B cell (primary cell): ENCODE results near the gene ATXN2. TPM values are rescaled to one million over a fixed set of nuclear protein-coding genes. Genes with fewer than 3 reads are reported as not detected.
"Not testable (repeated sequence)": the region's sequence is repeated elsewhere in the genome, so short reads cannot be mapped to it uniquely, and the experiment has no call there.

Source experiments
- ATAC-seq: fragments of 200-7000 bp; cut with Tn5 transposase; one replicate; pipeline ENCODE4 v1.10.0; 2021; ENCODE audit warnings: low read depth, mild to moderate bottlenecking, moderate number of reproducible peaks, moderate library complexity
- CTCF ChIA-PET: fragments of 350-600 bp; sonication (Branson Sonifier 250); formaldehyde crosslinking; loops from one replicate; lab custom pipeline; 2021; ENCODE audit warnings: antibody characterized with exemption, inconsistent platforms; lab: Charles Lee
- POLR2A ChIA-PET: fragments of 350-600 bp; sonication (Branson Sonifier 250); formaldehyde crosslinking; loops from one replicate; lab custom pipeline; 2021; ENCODE audit warnings: antibody characterized with exemption; lab: Charles Lee
- DNase-seq: peaks from one replicate; pipeline ENCODE4 v3.0.0; 2013
- H2AFZ ChIP-seq: 2 replicates; pipeline ENCODE4 v1.6.1; 2012; ENCODE audit warnings: mild to moderate bottlenecking, low read depth, low read length; ENCODE audit not compliant: insufficient read depth, poor library complexity, severe bottlenecking
- H3K27ac ChIP-seq, 2 donors: 1 replicate in 1 of 2; 2 replicates in 1 of 2; pipeline ENCODE4 v1.5.1; 2012 to 2013; ENCODE audit warnings: low read length in 2 of 2, mild to moderate bottlenecking in 2 of 2, moderate library complexity in 1 of 2
- H3K27me3 ChIP-seq, 4 experiments: fragments of 200-600 bp in 1 of 4; sonication (generic) in 1 of 4; replicated peaks in 1 of 4; 1 replicate in 2 of 4; 2 replicates in 2 of 4; pipeline versions ENCODE4 v1.6.1 to v1.7.0; 2013 to 2016; ENCODE audit warnings: low read length in 3 of 4, mild to moderate bottlenecking in 2 of 4, mixed read lengths in 1 of 4, moderate library complexity in 1 of 4; ENCODE audit not compliant: insufficient read depth in 4 of 4, control insufficient read depth in 3 of 4; ENCODE audit errors: control extremely low read depth in 1 of 4
- H3K36me3 ChIP-seq, 2 experiments: replicated peaks in 1 of 2; 1 replicate in 1 of 2; 2 replicates in 1 of 2; pipeline versions ENCODE4 v1.6.1 to v1.7.1; 2013; ENCODE audit warnings: low read length in 1 of 2; ENCODE audit not compliant: insufficient read depth in 2 of 2, control insufficient read depth in 1 of 2; ENCODE audit errors: control extremely low read depth in 1 of 2, extremely low read depth in 1 of 2
- H3K4me1 ChIP-seq, 2 donors: fragments of 200-600 bp in 1 of 2; sonication (generic) in 1 of 2; 1 replicate in 1 of 2; 2 replicates in 1 of 2; pipeline versions ENCODE4 v1.5.1 to v1.6.1; 2013 to 2017; ENCODE audit warnings: low read length in 2 of 2; ENCODE audit not compliant: control insufficient read depth in 2 of 2, insufficient read depth in 2 of 2
- H3K4me2 ChIP-seq: replicated peaks from 2 replicates; pipeline ENCODE3; 2012; ENCODE audit warnings: mild to moderate bottlenecking, low read depth, low read length; ENCODE audit not compliant: poor library complexity, severe bottlenecking
- H3K4me3 ChIP-seq, 5 experiments: fragments of 200-600 bp in 1 of 5; sonication (generic) in 1 of 5; 1 replicate in 3 of 5; 2 replicates in 2 of 5; pipeline versions ENCODE4 v1.5.1 to v1.7.0; 2011 to 2016; ENCODE audit warnings: low read length in 4 of 5, mild to moderate bottlenecking in 4 of 5, low read depth in 2 of 5, control low read depth in 1 of 5, moderate library complexity in 1 of 5; ENCODE audit not compliant: insufficient read depth in 1 of 5; ENCODE audit errors: control extremely low read depth in 1 of 5, extremely low read depth in 1 of 5
- H3K79me2 ChIP-seq: fragments of 200-600 bp; sonication (generic); one replicate; pipeline ENCODE4 v1.6.0; 2016; ENCODE audit warnings: low read length; ENCODE audit not compliant: control insufficient read depth, insufficient read depth
- H3K9ac ChIP-seq: fragments of 200-600 bp; sonication (generic); 2 replicates; pipeline ENCODE4 v1.6.1; 2017; ENCODE audit warnings: mild to moderate bottlenecking, low read length, moderate library complexity
- H3K9me3 ChIP-seq, 3 donors: one replicate each; pipeline versions ENCODE4 v1.6.1 to v1.7.1; 2013; ENCODE audit warnings: low read length in 2 of 3; ENCODE audit not compliant: control insufficient read depth in 2 of 3, insufficient read depth in 1 of 3; ENCODE audit errors: control extremely low read depth in 1 of 3
- H4K20me1 ChIP-seq: 2 replicates; pipeline ENCODE4 v1.6.0; 2012; ENCODE audit warnings: mild to moderate bottlenecking, low read length; ENCODE audit not compliant: insufficient read depth, control insufficient read depth, poor library complexity, severe bottlenecking
- H3K27ac Mint-ChIP-seq: one replicate; pipeline ENCODE4 v1.8.0; 2021; ENCODE audit warnings: mixed read lengths
- H3K27me3 Mint-ChIP-seq: one replicate; pipeline ENCODE4 v1.8.0; 2021; ENCODE audit warnings: mixed read lengths
- H3K4me1 Mint-ChIP-seq: one replicate; pipeline ENCODE4 v1.8.0; 2021; ENCODE audit warnings: mixed read lengths
- H3K4me3 Mint-ChIP-seq: one replicate; pipeline ENCODE4 v1.8.0; 2021; ENCODE audit warnings: mixed read lengths
- H3K9me3 Mint-ChIP-seq: one replicate; pipeline ENCODE4 v1.8.0; 2022; ENCODE audit warnings: mixed read lengths; ENCODE audit not compliant: insufficient read depth
- CTCF ChIP-seq: fragments of 200-600 bp; IDR thresholded peaks from one replicate; pipeline ENCODE4 v1.8.0; 2022; ENCODE audit warnings: antibody characterized with exemption, mild to moderate bottlenecking
- EZH2 ChIP-seq: IDR thresholded peaks from 2 replicates; pipeline ENCODE4 v1.6.1; 2012; ENCODE audit warnings: borderline replicate concordance, low read depth, mild to moderate bottlenecking, moderate library complexity, low read length; ENCODE audit not compliant: insufficient read depth, poor library complexity, severe bottlenecking
- WGBS: methylation state at CpG from one replicate; pipeline ENCODE4 v1.1.5; 2013; ENCODE audit warnings: missing lambda C conversion rate; ENCODE audit not compliant: insufficient coverage; 5-methylcytosine and 5-hydroxymethylcytosine counted together
- intact Hi-C: fragments of 100-400 bp; cut with micrococcal nuclease; formaldehyde crosslinking; loops from one replicate; pipeline ENCODE4 v1.10.0; 2022
- polyA plus RNA-seq: library from polyadenylated mRNA; depleted of rRNA; stranded (reverse); fragments of >200 nt; gene quantifications from 2 replicates; pipeline ENCODE4 v1.2.3, GENCODE V29; 2012
- total RNA-seq, 2 donors: library from RNA; stranded (reverse); fragments of 120-200 nt in 1 of 2; gene quantifications; 1 replicate in 1 of 2; 2 replicates in 1 of 2; pipeline versions ENCODE4 v1.2.3 to v1.2.4, GENCODE V29; 2013 to 2022

Gene ATXN2
- total and polyA plus RNA-seq, 2 donors (not counting 1 experiment from before 2014, with no cell fraction given), result 28.2 to 83.8 TPM

- intact Hi-C loops, result no loop called here
- no peak overlapping the region for H3K4me2 ChIP-seq
- ChIA-PET POLR2A (no interaction called here), CTCF (no interaction called here)
- no peaks in the 10 kb centered on the region for H4K20me1 ChIP-seq
- DNase-seq, result no peak
- H3K27ac Mint-ChIP-seq, result no peak overlapping the region
- H3K79me2 ChIP-seq, result no peaks in the 10 kb centered on the region
- TF ChIP-seq EZH2 (no peak), CTCF (no peak)
- no peak overlapping the region for H3K4me3 ChIP-seq
- no peaks in the 10 kb centered on the region for H3K9me3 ChIP-seq
- H3K4me1 ChIP-seq, result peaks cover 5 to 9% of the 10 kb centered on the region in 2 donors
- H3K4me1 Mint-ChIP-seq, result peaks cover 8% of the 10 kb centered on the region
- 100% methylated on average over 1 of the region's 3 CpGs for WGBS
- no peak overlapping the region for H3K27ac ChIP-seq
- no peak overlapping the region for H3K4me3 Mint-ChIP-seq
- no peaks in the 10 kb centered on the region for H3K9me3 Mint-ChIP-seq
- no peak overlapping the region for H2AFZ ChIP-seq
- no peaks in the 10 kb centered on the region for H3K27me3 Mint-ChIP-seq
- no peak for ATAC-seq
- H3K27me3 ChIP-seq, result no peaks in the 10 kb centered on the region
- H3K36me3 ChIP-seq, result peaks cover 7 to 28% of the 10 kb centered on the region in 2 experiments
- no peak overlapping the region for H3K9ac ChIP-seq
Measured at GRCh38 chr12:111467092-111467856, 131.8 kb downstream of the ATXN2 start.

- Histone ChIP-seq H2AFZ (no peak overlapping the region), H4K20me1 (no peaks in the 10 kb centered on the region), H3K4me2 (no peak overlapping the region), H3K9ac (no peak overlapping the region), H3K4me3 (no peak overlapping the region), H3K27me3 (no peaks in the 10 kb centered on the region), H3K9me3 (no peaks in the 10 kb centered on the region), H3K36me3 (peaks cover 2 to 19% of the 10 kb centered on the region in 2 experiments), H3K27ac (peak overlapping the region in 1 of 2 donors; percentile 32), H3K79me2 (no peaks in the 10 kb centered on the region), H3K4me1 (peaks cover 5 to 9% of the 10 kb centered on the region in 2 donors)
- Mint-ChIP-seq H3K27ac (peak overlapping the region; percentile 32), H3K4me3 (no peak overlapping the region), H3K27me3 (no peaks in the 10 kb centered on the region), H3K9me3 (no peaks in the 10 kb centered on the region), H3K4me1 (peaks cover 9% of the 10 kb centered on the region)
- intact Hi-C loops, result no loop called here
- ATAC-seq (no peak), DNase-seq (peak; percentile 6)
- CTCF ChIA-PET, result interaction anchor here (5.4 to 42.0 kb wide), 2 partner anchors 11 to 59 kb away, joined by 34 to 1472 read pairs; partner anchors contain the start of gene SH2B3
- POLR2A ChIA-PET, result no interaction called here
- TF ChIP-seq EZH2 (no peak), CTCF (no peak)
Measured at GRCh38 chr12:111462210-111462769, 136.8 kb downstream of the ATXN2 start.

- DNase-seq, H3K4me3 ChIP-seq, H3K9ac ChIP-seq, H2AFZ ChIP-seq, H3K27me3 ChIP-seq, intact Hi-C loops, H3K4me1 ChIP-seq, H3K4me2 ChIP-seq, POLR2A ChIA-PET, H3K79me2 ChIP-seq, H3K9me3 ChIP-seq, H3K4me3 Mint-ChIP-seq, H3K9me3 Mint-ChIP-seq, H4K20me1 ChIP-seq, H3K4me1 Mint-ChIP-seq, H3K27me3 Mint-ChIP-seq, H3K27ac Mint-ChIP-seq, H3K27ac ChIP-seq, ATAC-seq: not testable (repeated sequence)
- WGBS, result 98% methylated on average over 5 of the region's 11 CpGs
- H3K36me3 ChIP-seq, result peaks cover 6 to 35% of the 10 kb centered on the region in 2 experiments
- CTCF ChIA-PET, result interaction anchor here (5.4 to 42.0 kb wide), 2 partner anchors 9 to 57 kb away, joined by 34 to 1472 read pairs; partner anchors contain the start of gene SH2B3
Measured at GRCh38 chr12:111460111-111460510, 139.0 kb downstream of the ATXN2 start.
